ENCODE data around the gene TNS3. TPM values are rescaled to one million over a fixed set of nuclear protein-coding genes. Genes with fewer than 3 reads are reported as not detected.

TNS3 gene
- total and polyA plus RNA-seq, 9 of the 15 experiments (the other 6 are each of a cell fraction or from before 2014, with no cell fraction given), result 0.20 TPM; not detected in 8

- Histone ChIP-seq H4K20me1 (replicated peaks; ENCODE audit: control insufficient read depth, insufficient read depth, low read length) (0 out of 2 replicates have a peak, but pooled peaks cover 3% of the 10 kb centered on the region), H3K79me2 (ENCODE audit: control insufficient read depth, insufficient read depth, low read length) (no peaks in the 10 kb centered on the region), H3K4me3 (no peak overlapping the region), H3K27me3 (ENCODE audit: control insufficient read depth in 2 of 2, insufficient read depth in 2 of 2, low read length in 2 of 2) (peaks cover 0 to 16% of the 10 kb centered on the region in 2 experiments; a peak in 3 of 5 replicates), H3K4me2 (ENCODE audit: insufficient read depth, low read length) (no peak overlapping the region), H3K36me3 (ENCODE audit: control insufficient read depth, insufficient read depth, low read length) (no peaks in the 10 kb centered on the region), H3K4me1 (replicated peaks in 1 of 2; ENCODE audit: control insufficient read depth in 2 of 2, insufficient read depth in 2 of 2, low read length in 2 of 2) (no peaks in the 10 kb centered on the region), H3K27ac (ENCODE audit: extremely low read depth, low read depth, low read length) (no peak overlapping the region), H3K9me1 (ENCODE audit: control insufficient read depth, insufficient read depth, low read length) (no peaks in the 10 kb centered on the region), H3K9ac (ENCODE audit: insufficient read depth in 1 of 2, low read depth in 2 of 2, low read length in 2 of 2) (no peak overlapping the region), H2AFZ (ENCODE audit: low read depth, low read length) (no peak overlapping the region), H3K9me3 (replicated peaks; ENCODE audit: control insufficient read depth, insufficient read depth, low read depth, low read length) (no peaks in the 10 kb centered on the region)
- TF ChIP-seq GTF2E2 (tag; IDR thresholded peaks at IDR 0.05) (no peak), NR0B1 (IDR thresholded peaks at IDR 0.05; ENCODE audit: partially characterized antibody) (no peak), GABPB2 (CRISPR knock-in tag; conservative IDR thresholded peaks at IDR 0.05) (no peak), E2F6 (IDR thresholded peaks at IDR 0.05; ENCODE audit: borderline replicate concordance in 1 of 2, extremely low read depth in 1 of 2, insufficient read depth in 1 of 2, insufficient read length in 1 of 2, low read depth in 1 of 2, low read length in 1 of 2, poor library complexity in 1 of 2, severe bottlenecking in 1 of 2) (no peak), PCBP1 (IDR thresholded peaks at IDR 0.05; ENCODE audit: low read depth, low read length, poor library complexity, severe bottlenecking) (no peak), HLTF (IDR thresholded peaks at IDR 0.05) (no peak), MYBL2 (IDR thresholded peaks at IDR 0.05; ENCODE audit: low read depth) (no peak), MYBL2 (CRISPR knock-in tag; IDR thresholded peaks at IDR 0.05; ENCODE audit: borderline replicate concordance) (no peak)
- intact Hi-C loops (cut with micrococcal nuclease), result no loop called here
- DNase-seq (ENCODE audit: extremely low read depth in 1 of 4, low spot score in 3 of 4), result no peak
- ChIA-PET POLR2A (no interaction called here), CTCF (ENCODE audit: low intra/inter-chr PET ratio) (no interaction called here)
- in situ Hi-C loops (cut with MboI), result no loop called here
- no TSS peak for BruUV-seq (replicated peaks)
- WGBS (ENCODE audit: insufficient coverage, low coverage, missing lambda C conversion rate), result 0% methylated on average over 4 of the region's 4 CpGs
- no peak for ATAC-seq
- FAIRE-seq, result no peak
These were observed 24.6 kb downstream of the TNS3 start for GRCh38 chr7:47557317-47557693.
